IMR-90 (cell line): ENCODE data around the gene STON2. TPM values are rescaled to one million over a fixed set of nuclear protein-coding genes. Genes with fewer than 3 reads are reported as not detected.

Experiments used
- ATAC-seq: fragments of 200-7000 bp; cut with Tn5 transposase; 2 replicates; pipeline ENCODE4 v1.9.1; 2020; ENCODE audit warnings: low read depth, mild to moderate bottlenecking, moderate library complexity
- BruUV-seq: library from RNA; stranded (reverse); fragments of 400-500 nt; replicated peaks from 2 replicates; lab custom pipeline; 2021; lab: Mats Ljungman, UMichigan
- CTCF ChIA-PET: fragments of 300-600 bp; formaldehyde crosslinking; extraction: SDS; loops from one replicate; lab custom pipeline; 2021; ENCODE audit warnings: antibody characterized with exemption; lab: Yijun Ruan, JAX
- POLR2A ChIA-PET: fragments of 300-600 bp; sonication (Branson Sonifier 250); formaldehyde crosslinking; loops from one replicate; lab custom pipeline; 2022; ENCODE audit warnings: antibody characterized with exemption; ENCODE audit not compliant: unreplicated experiment; lab: Charles Lee
- DNase-seq: peaks from one replicate; pipeline ENCODE4 v3.0.0; 2013
- H2AFZ ChIP-seq: replicated peaks from 2 replicates; pipeline ENCODE3; 2013; ENCODE audit warnings: low read length, mild to moderate bottlenecking; ENCODE audit not compliant: poor library complexity
- H2AK5ac ChIP-seq: 2 replicates; pipeline ENCODE4 v1.6.1; 2013; ENCODE audit warnings: low read depth, low read length, inconsistent platforms
- H2AK9ac ChIP-seq: replicated peaks from 2 replicates; pipeline ENCODE3; 2013; ENCODE audit warnings: mild to moderate bottlenecking, low read depth, low read length, moderate library complexity; ENCODE audit not compliant: poor library complexity
- H2BK120ac ChIP-seq: 2 replicates; pipeline ENCODE4 v1.6.1; 2013; ENCODE audit warnings: low read depth, low read length, inconsistent platforms
- H2BK15ac ChIP-seq: 3 replicates; pipeline ENCODE4 v1.6.1; 2013; ENCODE audit warnings: low read depth, low read length, inconsistent platforms
- H2BK20ac ChIP-seq: 2 replicates; pipeline ENCODE4 v1.6.1; 2013; ENCODE audit warnings: low read depth, mild to moderate bottlenecking, inconsistent platforms, low read length, moderate library complexity
- H2BK5ac ChIP-seq: 2 replicates; pipeline ENCODE4 v1.6.1; 2013; ENCODE audit warnings: mild to moderate bottlenecking, low read depth, low read length, inconsistent platforms; ENCODE audit not compliant: poor library complexity, severe bottlenecking
- H3K14ac ChIP-seq: replicated peaks from 2 replicates; pipeline ENCODE4 v1.6.1; 2013; ENCODE audit warnings: low read depth, low read length, inconsistent platforms
- H3K18ac ChIP-seq: 2 replicates; pipeline ENCODE4 v1.6.1; 2013; ENCODE audit warnings: low read depth, low read length, control low read depth
- H3K23ac ChIP-seq: 2 replicates; pipeline ENCODE4 v1.6.1; 2013; ENCODE audit warnings: low read depth, low read length, inconsistent platforms
- H3K27ac ChIP-seq: 2 replicates; pipeline ENCODE4 v1.5.1; 2013; ENCODE audit warnings: mild to moderate bottlenecking, control low read depth, low read length; ENCODE audit not compliant: insufficient read depth
- H3K27me3 ChIP-seq: 2 replicates; pipeline ENCODE4 v1.6.1; 2013; ENCODE audit warnings: low read length; ENCODE audit not compliant: control insufficient read depth, insufficient read depth
- H3K36me3 ChIP-seq: 2 replicates; pipeline ENCODE4 v1.6.1; 2013; ENCODE audit warnings: low read length, mixed read lengths; ENCODE audit not compliant: control insufficient read depth, insufficient read depth
- H3K4ac ChIP-seq: 2 replicates; pipeline ENCODE4 v1.6.1; 2013; ENCODE audit warnings: low read depth, low read length, inconsistent platforms
- H3K4me1 ChIP-seq: 2 replicates; pipeline ENCODE4 v1.6.1; 2013; ENCODE audit warnings: low read length, mixed read lengths; ENCODE audit not compliant: control insufficient read depth, insufficient read depth
- H3K4me2 ChIP-seq: 2 replicates; pipeline ENCODE4 v1.6.1; 2013; ENCODE audit warnings: low read depth, mild to moderate bottlenecking, control low read depth, low read length, moderate library complexity
- H3K4me3 ChIP-seq: 2 replicates; pipeline ENCODE4 v1.5.1; 2013; ENCODE audit warnings: low read depth, mild to moderate bottlenecking, control low read depth, low read length, moderate library complexity; ENCODE audit not compliant: insufficient read depth
- H3K56ac ChIP-seq: 2 replicates; pipeline ENCODE4 v1.6.1; 2013; ENCODE audit warnings: low read length, inconsistent platforms; ENCODE audit not compliant: insufficient read depth; ENCODE audit errors: extremely low read depth
- H3K79me1 ChIP-seq, 2 experiments: 2 replicates each; pipeline ENCODE4 v1.6.1; 2013; ENCODE audit warnings: low read length in 2 of 2, inconsistent platforms in 1 of 2, low read depth in 1 of 2
- H3K9ac ChIP-seq: 2 replicates; pipeline ENCODE4 v1.6.1; 2013; ENCODE audit warnings: low read depth, low read length, control low read depth
- H3K9me1 ChIP-seq: 2 replicates; pipeline ENCODE4 v1.6.1; 2013; ENCODE audit warnings: low read length, inconsistent platforms; ENCODE audit not compliant: insufficient read depth
- H3K9me3 ChIP-seq: 2 replicates; pipeline ENCODE4 v1.6.1; 2013; ENCODE audit warnings: low read length; ENCODE audit not compliant: control insufficient read depth, insufficient read depth
- H4K20me1 ChIP-seq: 2 replicates; pipeline ENCODE4 v1.6.1; 2013; ENCODE audit warnings: low read length, inconsistent platforms; ENCODE audit not compliant: insufficient read depth
- H4K5ac ChIP-seq: 2 replicates; pipeline ENCODE4 v1.6.1; 2013; ENCODE audit warnings: mild to moderate bottlenecking, low read depth, low read length, control low read depth
- H4K8ac ChIP-seq, 2 experiments: 2 replicates each; pipeline ENCODE4 v1.6.1; 2013; ENCODE audit warnings: low read depth in 2 of 2, low read length in 2 of 2, control low read depth in 1 of 2, inconsistent platforms in 1 of 2
- H4K91ac ChIP-seq: 2 replicates; pipeline ENCODE4 v1.6.1; 2013; ENCODE audit warnings: low read depth, low read length, inconsistent platforms; ENCODE audit not compliant: insufficient read depth
- BHLHE40 ChIP-seq: fragments of 150-350 bp; IDR thresholded peaks from 2 replicates; pipeline ENCODE4 v1.6.1; 2016; ENCODE audit warnings: mild to moderate bottlenecking, low read depth, low read length
- CEBPB ChIP-seq: IDR thresholded peaks from 2 replicates; pipeline ENCODE4 v1.6.1; 2012; ENCODE audit warnings: low read depth, low read length, improper control_type of control experiment
- CHD1 ChIP-seq: IDR thresholded peaks from 2 replicates; pipeline ENCODE4 v1.6.1; 2012; ENCODE audit warnings: low read depth, low read length, improper control_type of control experiment
- FOS ChIP-seq: fragments of 150-350 bp; IDR thresholded peaks from 2 replicates; pipeline ENCODE4 v1.6.1; 2016; ENCODE audit warnings: low read depth, low read length
- MAFK ChIP-seq: IDR thresholded peaks from 2 replicates; pipeline ENCODE4 v1.6.1; 2012; ENCODE audit warnings: low read depth, low read length, improper control_type of control experiment
- MAZ ChIP-seq: IDR thresholded peaks from 2 replicates; pipeline ENCODE4 v1.6.1; 2012; ENCODE audit warnings: low read depth, mild to moderate bottlenecking, low read length, improper control_type of control experiment, moderate library complexity, borderline replicate concordance
- MXI1 ChIP-seq: IDR thresholded peaks from 2 replicates; pipeline ENCODE4 v1.6.1; 2012; ENCODE audit warnings: low read depth, mild to moderate bottlenecking, low read length, moderate library complexity, borderline replicate concordance
- NFE2L2 ChIP-seq: fragments of 150-350 bp; IDR thresholded peaks from 2 replicates; pipeline ENCODE4 v1.6.1; 2016; ENCODE audit warnings: low read depth, mild to moderate bottlenecking, low read length
- POLR2A ChIP-seq: IDR thresholded peaks from 2 replicates; pipeline ENCODE4 v1.6.1; 2012; ENCODE audit warnings: mild to moderate bottlenecking, low read depth, low read length
- RAD21 ChIP-seq: IDR thresholded peaks from 2 replicates; pipeline ENCODE4 v1.6.1; 2012; ENCODE audit warnings: low read length, improper control_type of control experiment
- RFX5 ChIP-seq: IDR thresholded peaks from 2 replicates; pipeline ENCODE4 v1.8.0; 2012; ENCODE audit warnings: low read depth, mild to moderate bottlenecking, low read length, moderate library complexity
- SMC3 ChIP-seq: fragments of 150-350 bp; IDR thresholded peaks from 2 replicates; pipeline ENCODE4 v1.6.1; 2016; ENCODE audit warnings: low read depth, mild to moderate bottlenecking, antibody characterized with exemption, low read length, moderate library complexity
- WGBS, 2 experiments: methylation state at CpG; one replicate each; pipeline versions ENCODE4 v1.1.5 to v1.1.7; 2013; ENCODE audit warnings: missing lambda C conversion rate in 2 of 2; ENCODE audit not compliant: insufficient read length in 1 of 2; ENCODE audit errors: extremely low coverage in 2 of 2; 5-methylcytosine and 5-hydroxymethylcytosine counted together
- dilution Hi-C: fragments of 300-500 bp; cut with HindIII; formaldehyde crosslinking; loops from one replicate; pipeline ENCODE4 v1.14.3; 2018; ENCODE audit warnings: low sequenced_read_pairs; ENCODE audit not compliant: unreplicated experiment
- in situ Hi-C: fragments of 300-500 bp; cut with MboI; formaldehyde crosslinking; loops from 3 replicates; pipeline ENCODE4 v1.14.3; 2019; ENCODE audit warnings: low sequenced_read_pairs, inconsistent platforms, mixed read lengths
- intact Hi-C: fragments of 100-400 bp; cut with micrococcal nuclease; formaldehyde crosslinking; loops from 2 replicates; pipeline ENCODE4 v1.10.0; 2022
- polyA plus RNA-seq, 3 experiments: library from polyadenylated mRNA; depleted of rRNA; stranded (reverse); fragments of >200 nt; gene quantifications; 2 replicates each; pipeline ENCODE4 v1.2.3, GENCODE V29; 2012; ENCODE audit warnings: low replicate concordance in 1 of 3
- total RNA-seq: library from RNA; depleted of rRNA; stranded (reverse); fragments of >200 nt; gene quantifications from 2 replicates; pipeline ENCODE4 v1.2.3, GENCODE V29; 2012
- TF ChIP-seq, protein P1 (sequence below): fragments of 150-350 bp; IDR thresholded peaks from 2 replicates; pipeline ENCODE4 v1.6.1; 2017; ENCODE audit warnings: mild to moderate bottlenecking, antibody characterized with exemption, low read length, low read depth
- TF ChIP-seq, protein P2 (sequence below): conservative IDR thresholded peaks from 2 replicates; pipeline ENCODE4 v1.5.1; 2012; ENCODE audit warnings: mild to moderate bottlenecking, low read depth, low read length, improper control_type of control experiment
- TF ChIP-seq, protein P3 (sequence below): fragments of 150-350 bp; IDR thresholded peaks from 2 replicates; pipeline ENCODE4 v1.6.1; 2016; ENCODE audit warnings: low read depth, mild to moderate bottlenecking, low read length, moderate library complexity, borderline replicate concordance

The STON2 gene
- total and polyA plus RNA-seq, 2 of the 4 experiments (the other 2 are of a cell fraction), result not detected

DNA sequence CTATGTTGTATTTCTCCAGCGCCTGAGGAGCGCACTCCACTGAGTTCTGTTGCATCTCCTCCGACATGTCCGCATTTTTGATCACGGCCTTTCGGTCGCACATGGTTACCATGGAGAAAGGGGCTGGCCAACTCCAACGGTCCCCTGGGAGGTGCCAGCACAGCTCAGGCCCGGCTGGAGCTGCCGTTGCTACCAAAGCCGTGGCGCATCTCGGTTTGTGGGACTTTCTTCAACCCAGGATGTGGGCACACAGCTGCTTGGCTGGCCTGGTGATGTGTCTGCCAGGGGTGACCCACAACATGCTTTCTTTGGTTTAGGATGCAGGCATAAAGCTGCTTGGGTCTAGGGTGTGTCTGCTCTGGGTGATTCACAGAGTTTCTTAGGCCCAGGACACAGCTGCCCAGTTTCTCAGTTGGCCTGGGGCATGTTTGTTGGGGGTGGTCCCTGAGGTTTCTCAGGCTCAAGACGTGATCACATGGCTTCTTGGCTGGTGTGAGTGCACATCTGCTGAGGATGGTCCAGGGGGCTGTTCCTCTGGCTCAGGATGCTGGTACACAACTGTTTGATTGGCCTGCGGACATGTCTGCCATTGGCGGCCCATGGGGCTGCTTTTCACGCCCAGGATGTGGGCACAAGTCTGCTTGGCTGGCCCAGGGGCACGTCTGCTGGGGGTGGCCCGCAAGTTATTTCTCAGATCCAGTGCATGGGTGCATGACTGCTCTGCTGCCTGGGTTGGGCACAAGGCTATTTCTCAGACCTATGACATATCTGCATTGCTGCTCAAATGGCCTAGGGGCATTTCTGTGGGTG, 153.5 kb downstream of the STON2 start:
- Histone ChIP-seq H4K8ac (no peak overlapping the region), H3K9me3 (no peaks in the 10 kb centered on the region), H3K4ac (no peak overlapping the region), H2AFZ (no peak overlapping the region), H3K23ac (no peak overlapping the region), H2BK15ac (no peak overlapping the region), H2BK20ac (no peak overlapping the region), H4K20me1 (no peaks in the 10 kb centered on the region), H3K79me1 (no peaks in the 10 kb centered on the region), H4K91ac (no peak overlapping the region), H3K9me1 (no peaks in the 10 kb centered on the region), H2AK5ac (no peak overlapping the region), H3K18ac (no peak overlapping the region), H3K36me3 (no peaks in the 10 kb centered on the region), H3K9ac (no peak overlapping the region), H3K4me1 (no peaks in the 10 kb centered on the region), H3K4me2 (no peak overlapping the region), H3K27ac (no peak overlapping the region), H3K27me3 (no peaks in the 10 kb centered on the region), H3K4me3 (no peak overlapping the region), H2BK120ac (no peak overlapping the region), H2BK5ac (no peak overlapping the region), H3K14ac (no peak overlapping the region), H3K56ac (no peak overlapping the region), H4K5ac (no peak overlapping the region), H2AK9ac (no peak overlapping the region)
- ATAC-seq (no peak), DNase-seq (no peak)
- intact Hi-C loops (no loop called here), in situ Hi-C loops (no loop called here), dilution Hi-C loops (no loop called here)
- CTCF ChIA-PET, result no interaction called here
- no TSS peak for BruUV-seq
- TF ChIP-seq RAD21 (no peak), MAFK (no peak), MAZ (no peak), CHD1 (no peak), BHLHE40 (no peak), CEBPB (no peak), NFE2L2 (no peak), RFX5 (no peak), FOS (no peak), MXI1 (no peak), POLR2A (no peak), SMC3 (no peak)
- TF ChIP-seq, protein P1, sequence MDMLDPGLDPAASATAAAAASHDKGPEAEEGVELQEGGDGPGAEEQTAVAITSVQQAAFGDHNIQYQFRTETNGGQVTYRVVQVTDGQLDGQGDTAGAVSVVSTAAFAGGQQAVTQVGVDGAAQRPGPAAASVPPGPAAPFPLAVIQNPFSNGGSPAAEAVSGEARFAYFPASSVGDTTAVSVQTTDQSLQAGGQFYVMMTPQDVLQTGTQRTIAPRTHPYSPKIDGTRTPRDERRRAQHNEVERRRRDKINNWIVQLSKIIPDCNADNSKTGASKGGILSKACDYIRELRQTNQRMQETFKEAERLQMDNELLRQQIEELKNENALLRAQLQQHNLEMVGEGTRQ, result no peak
- TF ChIP-seq, protein P2, sequence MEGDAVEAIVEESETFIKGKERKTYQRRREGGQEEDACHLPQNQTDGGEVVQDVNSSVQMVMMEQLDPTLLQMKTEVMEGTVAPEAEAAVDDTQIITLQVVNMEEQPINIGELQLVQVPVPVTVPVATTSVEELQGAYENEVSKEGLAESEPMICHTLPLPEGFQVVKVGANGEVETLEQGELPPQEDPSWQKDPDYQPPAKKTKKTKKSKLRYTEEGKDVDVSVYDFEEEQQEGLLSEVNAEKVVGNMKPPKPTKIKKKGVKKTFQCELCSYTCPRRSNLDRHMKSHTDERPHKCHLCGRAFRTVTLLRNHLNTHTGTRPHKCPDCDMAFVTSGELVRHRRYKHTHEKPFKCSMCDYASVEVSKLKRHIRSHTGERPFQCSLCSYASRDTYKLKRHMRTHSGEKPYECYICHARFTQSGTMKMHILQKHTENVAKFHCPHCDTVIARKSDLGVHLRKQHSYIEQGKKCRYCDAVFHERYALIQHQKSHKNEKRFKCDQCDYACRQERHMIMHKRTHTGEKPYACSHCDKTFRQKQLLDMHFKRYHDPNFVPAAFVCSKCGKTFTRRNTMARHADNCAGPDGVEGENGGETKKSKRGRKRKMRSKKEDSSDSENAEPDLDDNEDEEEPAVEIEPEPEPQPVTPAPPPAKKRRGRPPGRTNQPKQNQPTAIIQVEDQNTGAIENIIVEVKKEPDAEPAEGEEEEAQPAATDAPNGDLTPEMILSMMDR, result no peak
- TF ChIP-seq, protein P3, sequence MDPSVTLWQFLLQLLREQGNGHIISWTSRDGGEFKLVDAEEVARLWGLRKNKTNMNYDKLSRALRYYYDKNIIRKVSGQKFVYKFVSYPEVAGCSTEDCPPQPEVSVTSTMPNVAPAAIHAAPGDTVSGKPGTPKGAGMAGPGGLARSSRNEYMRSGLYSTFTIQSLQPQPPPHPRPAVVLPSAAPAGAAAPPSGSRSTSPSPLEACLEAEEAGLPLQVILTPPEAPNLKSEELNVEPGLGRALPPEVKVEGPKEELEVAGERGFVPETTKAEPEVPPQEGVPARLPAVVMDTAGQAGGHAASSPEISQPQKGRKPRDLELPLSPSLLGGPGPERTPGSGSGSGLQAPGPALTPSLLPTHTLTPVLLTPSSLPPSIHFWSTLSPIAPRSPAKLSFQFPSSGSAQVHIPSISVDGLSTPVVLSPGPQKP, result no peak
- 55% methylated on average over 14 of the region's 19 CpGs; no CpG with 5 or more reads in 1 of the 2 experiments for WGBS, 2 experiments
- POLR2A ChIA-PET, result no interaction called here
